Colonic mucosa (tissue), 4 donors: ENCODE measurements around the gene HOXD3. TPM values are rescaled to one million over a fixed set of nuclear protein-coding genes. Genes with fewer than 3 reads are reported as not detected.

ENCODE experiments used
- DNase-seq: peaks from one replicate; pipeline ENCODE4 v3.0.0-alpha.2; 2020
- H3K27ac ChIP-seq: fragments of 200-600 bp; one replicate; pipeline ENCODE4 v1.8.0; 2021
- H3K27me3 ChIP-seq: fragments of 200-600 bp; one replicate; pipeline ENCODE4 v1.8.0; 2021
- H3K36me3 ChIP-seq: fragments of 200-600 bp; one replicate; pipeline ENCODE4 v1.8.0; 2021
- H3K4me1 ChIP-seq: fragments of 200-600 bp; one replicate; pipeline ENCODE4 v1.8.0; 2021; ENCODE audit warnings: mild to moderate bottlenecking
- H3K4me3 ChIP-seq: fragments of 200-600 bp; one replicate; pipeline ENCODE4 v1.8.0; 2021
- H3K9ac ChIP-seq, 2 donors: one replicate each; pipeline ENCODE4 v1.7.0; 2013; ENCODE audit warnings: control low read depth in 2 of 2, low read depth in 2 of 2, low read length in 2 of 2
- H3K9me3 ChIP-seq: fragments of 200-600 bp; one replicate; pipeline ENCODE4 v1.8.0; 2021
- intact Hi-C: fragments of 100-400 bp; cut with DNase I; formaldehyde crosslinking; loops from one replicate; pipeline ENCODE4 v1.14.1; 2022
- total RNA-seq, 2 donors: library from RNA; stranded (reverse); fragmentation: NEBNext Ultra II Directional in 1 of 2; extraction: Animal tissue kit (Norgen Biotek cat#: 25700) in 1 of 2; gene quantifications; one replicate each; pipeline ENCODE4 v1.2.1, GENCODE V29; 2021
- TF ChIP-seq, protein P1 (sequence below): fragments of 200-600 bp; IDR thresholded peaks from one replicate; pipeline ENCODE4 v1.8.0; 2022; ENCODE audit warnings: antibody characterized with exemption, mild to moderate bottlenecking
- donor health status: healthy.
- donor health status: DM: no; HTN: no; CAD: no.
- donor health status: DM: no; HTN: no; CAD: no.

The HOXD3 gene
- total RNA-seq, 2 donors from 2014 or later = 3.2 to 4.6 TPM

DNA sequence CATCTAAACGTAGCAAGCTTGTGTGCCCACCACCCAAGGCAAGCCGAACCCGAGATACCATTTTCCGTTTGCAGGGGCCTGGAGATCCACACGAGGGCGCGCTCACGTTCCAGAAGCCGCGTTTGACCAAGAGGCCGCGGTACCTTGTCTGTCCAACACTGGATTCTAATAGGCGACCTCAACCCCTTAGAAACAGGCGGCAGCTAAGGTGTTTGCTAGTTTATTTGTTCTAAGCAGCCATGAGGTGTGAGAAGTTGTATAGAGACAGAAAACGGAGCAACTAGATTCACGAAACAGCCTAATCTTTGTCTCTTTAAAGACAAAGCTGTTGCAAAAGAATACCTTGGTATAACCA lies 45.8 kb upstream of the HOXD3 start:
- Histone ChIP-seq H3K4me1 (no peaks in the 10 kb centered on the region), H3K9ac (peak overlapping the region in 1 of 2 donors; percentile 19), H3K9me3 (no peaks in the 10 kb centered on the region), H3K36me3 (no peaks in the 10 kb centered on the region), H3K4me3 (no peak overlapping the region), H3K27ac (no peak overlapping the region), H3K27me3 (peaks cover 91% of the 10 kb centered on the region)
- TF ChIP-seq, protein P1, sequence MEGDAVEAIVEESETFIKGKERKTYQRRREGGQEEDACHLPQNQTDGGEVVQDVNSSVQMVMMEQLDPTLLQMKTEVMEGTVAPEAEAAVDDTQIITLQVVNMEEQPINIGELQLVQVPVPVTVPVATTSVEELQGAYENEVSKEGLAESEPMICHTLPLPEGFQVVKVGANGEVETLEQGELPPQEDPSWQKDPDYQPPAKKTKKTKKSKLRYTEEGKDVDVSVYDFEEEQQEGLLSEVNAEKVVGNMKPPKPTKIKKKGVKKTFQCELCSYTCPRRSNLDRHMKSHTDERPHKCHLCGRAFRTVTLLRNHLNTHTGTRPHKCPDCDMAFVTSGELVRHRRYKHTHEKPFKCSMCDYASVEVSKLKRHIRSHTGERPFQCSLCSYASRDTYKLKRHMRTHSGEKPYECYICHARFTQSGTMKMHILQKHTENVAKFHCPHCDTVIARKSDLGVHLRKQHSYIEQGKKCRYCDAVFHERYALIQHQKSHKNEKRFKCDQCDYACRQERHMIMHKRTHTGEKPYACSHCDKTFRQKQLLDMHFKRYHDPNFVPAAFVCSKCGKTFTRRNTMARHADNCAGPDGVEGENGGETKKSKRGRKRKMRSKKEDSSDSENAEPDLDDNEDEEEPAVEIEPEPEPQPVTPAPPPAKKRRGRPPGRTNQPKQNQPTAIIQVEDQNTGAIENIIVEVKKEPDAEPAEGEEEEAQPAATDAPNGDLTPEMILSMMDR = peak; percentile 57
- intact Hi-C loops = no loop called here
- DNase-seq = peak; percentile 56

DNA sequence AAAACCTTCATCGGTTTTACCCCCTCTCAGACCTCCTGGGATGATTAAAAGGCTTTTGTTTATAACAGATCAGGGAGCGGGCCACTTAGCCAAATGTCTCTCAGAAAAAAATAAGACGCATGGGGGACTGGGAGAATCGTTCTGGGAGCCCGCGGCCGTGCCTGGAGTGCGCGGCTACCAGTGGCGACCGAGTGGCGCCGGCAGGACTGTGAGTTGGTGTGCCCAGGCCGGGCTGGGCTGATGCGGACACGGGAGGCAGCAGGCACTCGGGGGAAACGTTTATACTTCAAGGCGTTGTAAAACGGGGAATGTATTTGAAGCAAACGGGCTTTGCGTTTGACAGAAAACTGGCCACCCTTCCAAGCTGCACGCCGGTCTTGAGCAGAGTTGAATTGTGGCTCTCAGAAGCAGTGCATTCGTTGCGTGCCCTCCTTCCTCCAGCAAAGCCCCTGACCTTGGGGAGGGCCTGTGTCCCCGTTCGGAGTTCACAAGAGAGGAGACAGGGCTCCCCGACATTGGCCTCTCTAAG lies 45.2 kb upstream of the HOXD3 start:
- no peak for DNase-seq
- H3K36me3 ChIP-seq = no peaks in the 10 kb centered on the region
- H3K27me3 ChIP-seq = peaks cover 91% of the 10 kb centered on the region
- no peaks in the 10 kb centered on the region for H3K4me1 ChIP-seq
- intact Hi-C loops = no loop called here
- TF ChIP-seq, protein P1 = no peak
- H3K4me3 ChIP-seq = no peak overlapping the region
- no peak overlapping the region for H3K27ac ChIP-seq
- H3K9ac ChIP-seq = peak overlapping the region; percentile 12 to 53
- H3K9me3 ChIP-seq = no peaks in the 10 kb centered on the region

DNA sequence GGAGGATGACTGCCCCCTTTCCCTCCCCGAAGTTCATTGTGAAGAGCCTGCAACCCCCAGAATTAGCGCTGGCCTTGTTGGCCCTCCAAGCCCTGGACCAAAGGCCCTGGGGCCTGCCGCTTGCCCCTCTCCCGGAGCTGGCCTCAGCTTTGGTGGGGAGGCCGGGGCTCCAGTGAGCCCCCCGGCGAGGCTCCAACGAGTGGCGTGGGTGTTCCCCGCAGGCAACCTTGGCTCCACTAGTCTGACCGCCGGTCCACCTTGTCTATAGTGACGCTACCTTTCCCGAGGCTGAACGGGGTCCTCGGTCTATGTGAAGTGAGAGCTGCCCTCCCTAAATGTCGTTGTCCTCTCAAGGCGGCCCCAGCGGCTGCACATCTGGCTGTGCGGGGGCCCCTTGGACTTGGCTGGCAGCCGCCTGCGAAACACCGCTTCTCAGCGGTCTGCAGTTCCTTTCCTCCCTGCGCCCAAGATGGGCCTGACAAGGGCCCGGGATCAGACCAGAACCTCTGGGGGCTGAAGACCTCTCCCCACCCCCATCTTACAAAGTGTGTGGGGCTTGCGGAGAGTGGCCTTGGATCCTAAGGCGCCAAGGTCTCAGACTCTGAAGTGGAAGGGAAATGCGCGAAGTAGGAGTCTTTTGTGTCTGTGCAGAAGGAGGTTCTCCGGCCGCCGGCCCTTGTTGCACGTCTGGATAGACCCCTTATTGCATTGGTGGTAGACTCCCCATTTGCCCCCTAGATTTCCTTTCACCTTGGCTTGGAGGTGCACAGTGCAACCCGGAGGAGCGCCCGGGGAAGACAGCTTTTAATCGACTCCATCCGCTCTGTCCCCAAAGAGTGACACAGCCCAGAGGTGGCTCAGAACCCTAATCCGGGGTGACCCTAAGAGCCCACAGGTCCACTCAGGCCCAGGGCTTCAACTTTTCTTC lies 44.5 kb upstream of the HOXD3 start:
- Histone ChIP-seq H3K27me3 (peaks cover 94% of the 10 kb centered on the region), H3K36me3 (no peaks in the 10 kb centered on the region), H3K4me3 (no peak overlapping the region), H3K4me1 (no peaks in the 10 kb centered on the region), H3K9ac (peak overlapping the region; percentile 12 to 53), H3K27ac (no peak overlapping the region), H3K9me3 (no peaks in the 10 kb centered on the region)
- DNase-seq = no peak
- TF ChIP-seq, protein P1 = no peak
- intact Hi-C loops = no loop called here

DNA sequence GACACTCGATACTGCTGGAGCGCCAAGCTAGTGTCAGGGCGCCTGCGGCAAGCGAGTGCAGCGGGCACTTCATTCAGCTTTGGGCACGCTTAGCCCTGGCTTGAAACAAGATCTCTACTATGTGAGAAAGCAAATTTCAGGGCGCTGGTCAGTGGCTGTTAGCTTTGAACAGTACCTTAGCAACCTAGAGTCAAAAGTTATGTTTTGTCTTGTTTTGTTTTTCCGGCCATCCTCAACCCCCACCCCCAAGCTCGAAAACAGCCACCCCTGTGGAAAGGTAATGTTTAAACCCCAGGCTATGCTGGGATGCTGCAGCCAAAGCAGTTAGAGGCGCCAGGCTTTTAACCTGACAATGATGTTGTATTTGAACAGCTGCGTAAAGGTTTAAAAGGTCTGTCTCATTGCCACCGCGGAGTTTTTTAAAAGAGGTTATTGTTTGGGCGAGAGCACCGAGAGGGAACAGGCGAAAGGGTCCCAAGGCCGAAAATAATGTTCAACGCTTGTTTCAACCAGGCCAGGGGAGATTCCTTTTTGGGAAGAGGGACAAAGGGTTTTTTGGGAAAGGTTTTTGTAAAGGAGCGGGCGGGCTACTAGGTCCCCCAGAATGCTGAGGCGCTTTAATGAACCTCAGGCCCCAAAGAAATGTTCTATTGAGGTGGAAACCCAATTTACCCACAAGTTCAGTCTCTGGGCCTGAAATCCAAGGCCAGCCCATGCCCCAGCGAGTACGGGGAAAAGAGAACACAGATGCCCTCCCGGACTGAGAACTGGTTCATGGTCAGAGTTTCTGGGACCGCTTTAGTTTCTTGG lies 42.8 kb upstream of the HOXD3 start:
- no peak for DNase-seq
- H3K27me3 ChIP-seq = peaks cover 84% of the 10 kb centered on the region
- H3K36me3 ChIP-seq = no peaks in the 10 kb centered on the region
- TF ChIP-seq, protein P1 = no peak
- no peak overlapping the region for H3K27ac ChIP-seq
- peak overlapping the region in 1 of 2 donors; percentile 38 for H3K9ac ChIP-seq
- H3K4me3 ChIP-seq = no peak overlapping the region
- no peaks in the 10 kb centered on the region for H3K4me1 ChIP-seq
- no peaks in the 10 kb centered on the region for H3K9me3 ChIP-seq
- intact Hi-C loops = no loop called here

DNA sequence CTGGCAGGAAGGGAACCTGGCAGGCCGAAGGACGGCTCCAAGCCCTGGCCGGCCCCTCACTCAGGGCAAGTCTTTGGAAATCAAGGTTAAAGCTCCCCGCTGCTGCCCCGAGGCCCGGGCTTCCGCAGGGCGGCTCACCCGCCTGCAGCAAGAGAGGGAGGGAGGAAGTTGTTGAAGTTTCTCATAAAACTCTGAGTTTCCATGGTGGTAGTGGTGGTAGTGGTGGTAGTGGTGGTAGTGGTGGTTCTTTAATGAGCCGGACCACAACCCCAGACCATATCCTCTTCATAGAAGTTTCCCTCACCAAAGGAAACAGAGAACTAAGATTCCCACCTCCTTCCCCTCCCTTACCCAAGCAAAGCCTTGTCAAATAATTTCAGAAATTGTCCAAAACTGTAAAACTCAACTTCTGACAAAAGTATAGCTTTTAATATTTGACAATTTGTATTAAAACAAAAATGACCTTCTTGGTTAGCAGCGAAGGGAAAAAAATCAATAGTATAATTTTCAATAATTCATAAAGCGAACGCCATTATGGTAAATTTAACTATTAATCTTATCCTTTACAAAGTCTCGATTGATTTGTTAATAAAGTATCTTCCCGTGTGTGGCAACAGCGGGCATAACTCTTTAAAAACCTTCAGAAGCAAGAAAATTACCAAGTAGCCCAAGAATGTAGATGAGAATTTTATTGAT lies 42.0 kb upstream of the HOXD3 start:
- Histone ChIP-seq H3K4me3 (no peak overlapping the region), H3K9me3 (no peaks in the 10 kb centered on the region), H3K9ac (no peak overlapping the region), H3K27me3 (peaks cover 80% of the 10 kb centered on the region), H3K4me1 (no peaks in the 10 kb centered on the region), H3K27ac (no peak overlapping the region), H3K36me3 (no peaks in the 10 kb centered on the region)
- intact Hi-C loops = no loop called here
- TF ChIP-seq, protein P1 = no peak
- no peak for DNase-seq
